ENCODE data around the gene NOTCH1.

NOTCH1 gene

GRCh38 chr9:136530461-136531089 is 15.3 kb downstream of the NOTCH1 start:
- no peak for DNase-seq

GRCh38 chr9:136529516-136530460 is 16.1 kb downstream of the NOTCH1 start:
- no peak for DNase-seq

- DNase-seq: no peak
Observed at GRCh38 chr9:136528716-136529341, 17.0 kb downstream of the NOTCH1 start.

GRCh38 chr9:136527721-136528710 is 17.8 kb downstream of the NOTCH1 start:
- DNase-seq: no peak

GRCh38 chr9:136527131-136527530 is 18.7 kb downstream of the NOTCH1 start:
- no peak for DNase-seq

GRCh38 chr9:136526625-136527066 is 19.2 kb downstream of the NOTCH1 start:
- DNase-seq: no peak

GRCh38 chr9:136525841-136526499 is 19.9 kb downstream of the NOTCH1 start:
- DNase-seq: no peak

GRCh38 chr9:136525207-136525606 is 20.6 kb downstream of the NOTCH1 start:
- no peak for DNase-seq

GRCh38 chr9:136522314-136523237 is 23.3 kb downstream of the NOTCH1 start:
- no peak for DNase-seq

- no peak for DNase-seq
Observed at GRCh38 chr9:136521537-136521936, 24.3 kb downstream of the NOTCH1 start.

- DNase-seq: no peak
Observed at GRCh38 chr9:136520053-136520540, 25.8 kb downstream of the NOTCH1 start.

GRCh38 chr9:136519263-136520052 is 26.4 kb downstream of the NOTCH1 start:
- DNase-seq: no peak

GRCh38 chr9:136518623-136519022 is 27.2 kb downstream of the NOTCH1 start:
- no peak for DNase-seq

- DNase-seq: no peak
Observed at GRCh38 chr9:136517950-136518349, 27.9 kb downstream of the NOTCH1 start.

- no peak for DNase-seq
Observed at GRCh38 chr9:136517012-136517743, 28.7 kb downstream of the NOTCH1 start.

- DNase-seq: no peak
Observed at GRCh38 chr9:136516191-136516654, 29.6 kb downstream of the NOTCH1 start.

GRCh38 chr9:136515276-136515675 is 30.6 kb downstream of the NOTCH1 start:
- no peak for DNase-seq

- DNase-seq: no peak
Observed at GRCh38 chr9:136514022-136514714, 31.7 kb downstream of the NOTCH1 start.
